Uterus (tissue), 4 donors: ENCODE measurements around the gene APOC3. TPM values are rescaled to one million over a fixed set of nuclear protein-coding genes. Genes with fewer than 3 reads are reported as not detected.

Experiments
- DNase-seq, 2 donors: peaks; one replicate each; pipeline ENCODE4 v3.0.0-alpha.2; 2019 to 2020
- H3K27ac ChIP-seq, 2 donors: fragments of 200-600 bp; sonication (generic); 1 replicate in 1 of 2; 2 replicates in 1 of 2; pipeline ENCODE4 v1.5.1; 2016 to 2018
- H3K27me3 ChIP-seq, 2 donors: fragments of 200-600 bp; sonication (generic); one replicate each; pipeline ENCODE4 v1.5.1; 2018 to 2019; ENCODE audit warnings: control low read depth in 1 of 2
- H3K36me3 ChIP-seq, 2 donors: fragments of 200-600 bp; sonication (generic); one replicate each; pipeline ENCODE4 v1.5.1; 2019; ENCODE audit warnings: control low read depth in 1 of 2
- H3K4me1 ChIP-seq, 2 donors: fragments of 200-600 bp; sonication (generic); one replicate each; pipeline ENCODE4 v1.5.1; 2018 to 2019; ENCODE audit warnings: control low read depth in 1 of 2
- H3K4me3 ChIP-seq, 2 donors: fragments of 200-600 bp; sonication (generic); 1 replicate in 1 of 2; 2 replicates in 1 of 2; pipeline ENCODE4 v1.5.1; 2018 to 2019; ENCODE audit warnings: mild to moderate bottlenecking in 1 of 2
- H3K9me3 ChIP-seq, 2 donors: fragments of 200-600 bp; sonication (generic); one replicate each; pipeline ENCODE4 v1.5.1; 2019; ENCODE audit warnings: control low read depth in 1 of 2
- CTCF ChIP-seq, 4 experiments: fragments of 200-600 bp in 2 of 4; fragments of 450-650 bp in 2 of 4; sonication (generic) in 2 of 4; IDR thresholded peaks; one replicate each; pipeline ENCODE4 v1.5.1; 2016 to 2019; ENCODE audit warnings: antibody characterized with exemption in 4 of 4, mild to moderate bottlenecking in 2 of 4, moderate library complexity in 1 of 4
- POLR2A ChIP-seq, 2 donors: fragments of 450-650 bp; IDR thresholded peaks; one replicate each; pipeline ENCODE4 v1.6.1; 2016; ENCODE audit warnings: antibody characterized with exemption in 2 of 2, mild to moderate bottlenecking in 1 of 2, moderate library complexity in 1 of 2
- intact Hi-C: fragments of 100-400 bp; cut with DNase I; formaldehyde crosslinking; loops from one replicate; pipeline ENCODE4 v1.15.1; 2023; ENCODE audit warnings: low total_unique reads
- total RNA-seq, 4 donors: library from RNA; depleted of rRNA in 3 of 4; stranded (reverse); fragments of >200 nt in 3 of 4; gene quantifications; one replicate each; pipeline versions ENCODE4 v1.1.0 to v1.2.4, GENCODE V29; 2014 to 2023
- donor health status: DM: yes; HTN: yes; CAD: no.

Gene APOC3
- total RNA-seq, 4 donors from 2014 or later = 1.2 TPM; not detected in 3

DNA sequence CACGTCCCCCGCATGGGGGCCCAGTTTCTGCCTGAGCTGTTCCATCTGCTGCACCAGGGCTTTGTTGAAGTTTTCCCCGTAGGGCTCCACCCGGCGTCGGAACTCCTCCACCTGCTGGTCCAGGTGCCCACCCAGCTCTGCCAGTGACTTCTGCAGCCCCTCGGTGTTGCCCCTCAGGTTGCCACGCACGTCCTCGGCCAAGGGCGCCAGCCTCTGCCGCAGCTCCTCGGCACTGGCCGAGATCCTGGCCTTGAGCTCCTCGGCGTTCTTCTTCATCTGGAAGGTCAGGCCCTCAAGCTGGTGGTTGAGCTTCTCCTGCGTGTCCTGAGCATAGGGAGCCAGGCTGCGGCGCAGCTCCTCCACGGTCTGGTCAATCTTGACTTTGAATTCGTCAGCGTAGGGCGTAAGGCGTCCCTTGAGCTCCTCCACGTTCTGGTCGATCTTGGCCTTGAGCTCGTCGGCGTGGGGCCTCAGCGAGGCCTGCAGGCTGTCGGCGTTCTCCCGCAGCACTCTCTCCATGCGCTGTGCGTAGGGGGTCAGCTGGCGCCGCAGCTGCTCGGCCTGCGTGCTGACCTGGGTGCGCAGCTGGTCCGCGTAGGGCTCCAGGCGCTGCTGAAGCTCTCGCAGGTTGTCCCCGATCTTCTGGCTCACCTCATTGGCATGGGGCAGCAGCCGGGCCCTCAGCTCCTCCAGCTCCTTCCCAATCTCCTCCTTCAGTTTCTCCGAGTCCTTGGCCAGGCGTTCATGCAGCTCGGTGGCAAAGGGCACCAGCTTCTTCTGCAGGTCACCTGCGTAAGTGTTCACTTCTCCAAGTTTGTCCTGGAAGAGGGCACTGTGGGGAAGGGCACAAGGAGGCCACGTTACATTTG, 8.4 kb upstream of the APOC3 start:
- Histone ChIP-seq H3K36me3 (no peaks in the 10 kb centered on the region), H3K4me3 (no peak overlapping the region), H3K27me3 (no peaks in the 10 kb centered on the region), H3K27ac (no peak overlapping the region), H3K9me3 (no peaks in the 10 kb centered on the region), H3K4me1 (no peaks in the 10 kb centered on the region)
- no peak for DNase-seq
- intact Hi-C loops = no loop called here
- TF ChIP-seq CTCF (IDR thresholded peaks at IDR 0.05) (no peak), POLR2A (IDR thresholded peaks at IDR 0.05) (no peak)

DNA sequence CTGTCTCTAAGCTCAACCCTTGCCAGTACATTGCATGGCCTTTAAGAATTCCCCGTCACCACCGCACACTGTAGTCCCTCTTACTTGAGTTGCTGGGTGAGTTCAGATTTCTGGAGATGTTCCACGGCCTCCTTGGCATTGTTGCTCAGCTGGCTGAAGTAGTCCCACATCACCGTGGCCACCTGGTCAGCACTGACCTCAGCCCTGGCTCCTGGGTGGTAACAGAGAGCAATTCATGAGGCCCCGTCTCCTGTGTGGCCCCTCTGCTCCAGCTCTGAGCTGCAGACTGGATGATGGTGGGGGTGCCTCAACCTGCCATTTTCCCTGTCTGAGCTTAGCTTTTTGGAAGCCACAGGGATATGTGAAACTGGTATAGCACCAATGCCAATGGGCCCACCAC, 7.1 kb upstream of the APOC3 start:
- H3K9me3 ChIP-seq = no peaks in the 10 kb centered on the region
- no peak overlapping the region for H3K27ac ChIP-seq
- no peaks in the 10 kb centered on the region for H3K36me3 ChIP-seq
- no peak for TF ChIP-seq CTCF (IDR thresholded peaks at IDR 0.05)
- H3K4me1 ChIP-seq = no peaks in the 10 kb centered on the region
- no peak for DNase-seq
- intact Hi-C loops = no loop called here
- no peak overlapping the region for H3K4me3 ChIP-seq
- no peaks in the 10 kb centered on the region for H3K27me3 ChIP-seq

DNA sequence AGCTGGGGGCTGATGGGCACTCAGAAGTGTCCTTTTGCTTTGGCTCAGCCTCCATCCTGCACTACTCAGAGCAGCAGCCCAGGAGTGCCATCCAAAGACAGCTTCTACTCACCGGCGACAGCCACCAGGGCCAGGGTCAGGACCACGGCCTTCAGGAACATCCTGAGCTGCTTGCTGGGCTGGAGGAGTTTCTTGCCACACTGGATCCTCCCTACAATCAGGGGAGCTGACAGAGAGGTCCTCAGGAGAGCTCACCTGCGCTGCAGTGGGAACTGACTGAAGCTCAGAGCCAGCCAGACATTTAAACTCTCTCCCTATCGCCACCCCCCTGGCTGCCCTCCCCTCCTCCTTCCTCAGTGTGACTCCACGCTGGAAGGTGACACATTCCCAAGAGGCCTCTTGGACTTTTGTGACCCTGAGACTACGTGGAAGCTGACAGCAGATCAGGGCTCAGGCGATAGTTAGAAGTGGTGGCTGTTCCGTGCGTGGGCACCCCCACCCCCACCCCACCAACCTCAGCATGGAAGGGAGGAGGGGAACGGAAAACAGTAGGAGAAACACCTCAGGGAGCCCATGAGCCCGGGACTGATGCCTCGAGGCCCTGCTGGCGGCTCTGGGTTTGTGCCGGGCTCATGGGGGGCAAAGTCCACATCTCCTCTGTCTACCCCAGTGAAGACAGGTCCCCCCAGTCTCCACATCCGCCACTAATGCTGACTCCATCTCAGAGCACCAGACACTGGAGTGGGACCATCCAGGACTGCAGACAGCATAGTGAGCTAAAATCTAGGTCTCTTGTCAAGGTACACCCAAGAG, 6.5 kb upstream of the APOC3 start, which contains the start of gene APOA4:
Gene APOA4 (minus strand): TSS at position 274 of the 813 bp plus-strand sequence. CDS start 113 bp downstream, at position 161.
- DNase-seq = no peak
- H3K9me3 ChIP-seq = no peaks in the 10 kb centered on the region
- no peaks in the 10 kb centered on the region for H3K4me1 ChIP-seq
- TF ChIP-seq CTCF (IDR thresholded peaks at IDR 0.05) (no peak), POLR2A (IDR thresholded peaks at IDR 0.05) (no peak)
- no peak within 1 kb of the TSS for H3K27ac ChIP-seq
- no peaks in the 10 kb centered on the region for H3K36me3 ChIP-seq
- intact Hi-C loops = no loop called here
- H3K4me3 ChIP-seq = no peak within 1 kb of the TSS
- H3K27me3 ChIP-seq = no peaks in the 10 kb centered on the region

- no peak for DNase-seq
- H3K27me3 ChIP-seq = no peaks in the 10 kb centered on the region
- no peaks in the 10 kb centered on the region for H3K36me3 ChIP-seq
- H3K4me1 ChIP-seq = no peaks in the 10 kb centered on the region
- no peak overlapping the region for H3K4me3 ChIP-seq
- H3K9me3 ChIP-seq = no peaks in the 10 kb centered on the region
- H3K27ac ChIP-seq = no peak overlapping the region
- intact Hi-C loops = no loop called here
- no peak for TF ChIP-seq POLR2A (IDR thresholded peaks at IDR 0.05)
- TF ChIP-seq CTCF (IDR thresholded peaks at IDR 0.05) = no peak
These were observed 4.3 kb upstream of the APOC3 start for GRCh38 chr11:116825434-116825833.
